ENCODE measurements around the gene MREG. TPM values are rescaled to one million over a fixed set of nuclear protein-coding genes. Genes with fewer than 3 reads are reported as not detected.

Gene MREG
- total and polyA plus RNA-seq, 12 donors: 3.1 to 14.4 (median 6.3) TPM

DNA sequence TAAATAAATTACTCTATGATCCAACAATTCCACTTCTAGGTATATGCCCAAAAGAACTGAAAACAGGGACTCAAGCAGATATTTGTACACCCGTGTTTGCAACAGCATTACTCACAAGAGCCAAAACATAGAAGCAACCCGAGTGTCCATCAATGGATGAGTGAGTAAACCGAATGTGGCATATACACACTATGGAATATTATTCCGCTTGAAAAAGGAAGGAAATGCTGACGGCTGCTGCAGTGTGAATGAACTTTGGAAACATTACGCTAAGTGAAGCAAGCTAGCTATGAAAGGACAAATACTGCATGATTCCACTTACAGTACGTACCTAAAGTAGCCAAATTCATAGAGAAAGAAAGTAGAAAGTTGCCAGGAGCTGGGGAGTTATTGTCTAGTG lies 32.2 kb downstream of the MREG start:
- no peak overlapping the region for H3K4me3 ChIP-seq
- H3K27me3 ChIP-seq: no peaks in the 10 kb centered on the region
- TF ChIP-seq POLR2A (IDR thresholded peaks at IDR 0.05): no peak
- TF ChIP-seq, protein P1, sequence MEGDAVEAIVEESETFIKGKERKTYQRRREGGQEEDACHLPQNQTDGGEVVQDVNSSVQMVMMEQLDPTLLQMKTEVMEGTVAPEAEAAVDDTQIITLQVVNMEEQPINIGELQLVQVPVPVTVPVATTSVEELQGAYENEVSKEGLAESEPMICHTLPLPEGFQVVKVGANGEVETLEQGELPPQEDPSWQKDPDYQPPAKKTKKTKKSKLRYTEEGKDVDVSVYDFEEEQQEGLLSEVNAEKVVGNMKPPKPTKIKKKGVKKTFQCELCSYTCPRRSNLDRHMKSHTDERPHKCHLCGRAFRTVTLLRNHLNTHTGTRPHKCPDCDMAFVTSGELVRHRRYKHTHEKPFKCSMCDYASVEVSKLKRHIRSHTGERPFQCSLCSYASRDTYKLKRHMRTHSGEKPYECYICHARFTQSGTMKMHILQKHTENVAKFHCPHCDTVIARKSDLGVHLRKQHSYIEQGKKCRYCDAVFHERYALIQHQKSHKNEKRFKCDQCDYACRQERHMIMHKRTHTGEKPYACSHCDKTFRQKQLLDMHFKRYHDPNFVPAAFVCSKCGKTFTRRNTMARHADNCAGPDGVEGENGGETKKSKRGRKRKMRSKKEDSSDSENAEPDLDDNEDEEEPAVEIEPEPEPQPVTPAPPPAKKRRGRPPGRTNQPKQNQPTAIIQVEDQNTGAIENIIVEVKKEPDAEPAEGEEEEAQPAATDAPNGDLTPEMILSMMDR (IDR thresholded peaks at IDR 0.05): no peak
- H3K36me3 ChIP-seq (replicated peaks in 1 of 2): no peaks in the 10 kb centered on the region
- no peaks in the 10 kb centered on the region for H3K9me3 ChIP-seq (replicated peaks in 1 of 3)
- peaks cover 0 to 5% of the 10 kb centered on the region in 2 donors for H3K4me1 ChIP-seq (replicated peaks in 1 of 2)
- WGBS, 4 donors: 85 to 94% (median 91%) methylated on average over 7 of the region's 7 CpGs
- intact Hi-C loops (cut with DNase I): no loop called here
- DNase-seq: no peak
- H3K27ac ChIP-seq: no peak overlapping the region

DNA sequence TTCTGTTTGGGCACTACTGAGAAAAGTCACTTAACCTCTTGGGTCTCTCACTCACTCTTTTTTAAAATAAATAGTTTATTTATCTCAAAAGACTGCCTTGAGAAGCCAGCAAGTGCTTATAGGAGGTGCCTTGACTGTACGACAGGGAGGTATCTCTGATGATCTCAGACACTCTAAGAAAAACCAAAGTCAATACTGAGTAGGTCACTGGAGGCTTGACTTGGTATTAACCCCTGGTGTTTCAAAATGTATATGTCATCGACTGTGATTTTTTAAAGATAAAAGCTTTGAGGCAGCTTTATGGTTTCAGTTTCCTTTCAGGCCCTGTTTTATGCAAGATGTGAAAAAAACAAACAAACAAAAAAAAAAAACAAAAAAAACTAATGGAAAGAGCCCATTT lies 33.7 kb downstream of the MREG start:
- no peaks in the 10 kb centered on the region for H3K27me3 ChIP-seq
- H3K4me1 ChIP-seq (replicated peaks in 1 of 2): peaks cover 0 to 5% of the 10 kb centered on the region in 2 donors
- TF ChIP-seq, protein P1 (IDR thresholded peaks at IDR 0.05): no peak
- no peak for TF ChIP-seq POLR2A (IDR thresholded peaks at IDR 0.05)
- no peak overlapping the region for H3K27ac ChIP-seq
- H3K4me3 ChIP-seq: no peak overlapping the region
- 61 to 70% (median 67%) methylated on average over 2 of the region's 2 CpGs for WGBS, 4 donors
- no peaks in the 10 kb centered on the region for H3K36me3 ChIP-seq (replicated peaks in 1 of 2)
- no peak for DNase-seq
- no peaks in the 10 kb centered on the region for H3K9me3 ChIP-seq (replicated peaks in 1 of 3)
- intact Hi-C loops (cut with DNase I): no loop called here

DNA sequence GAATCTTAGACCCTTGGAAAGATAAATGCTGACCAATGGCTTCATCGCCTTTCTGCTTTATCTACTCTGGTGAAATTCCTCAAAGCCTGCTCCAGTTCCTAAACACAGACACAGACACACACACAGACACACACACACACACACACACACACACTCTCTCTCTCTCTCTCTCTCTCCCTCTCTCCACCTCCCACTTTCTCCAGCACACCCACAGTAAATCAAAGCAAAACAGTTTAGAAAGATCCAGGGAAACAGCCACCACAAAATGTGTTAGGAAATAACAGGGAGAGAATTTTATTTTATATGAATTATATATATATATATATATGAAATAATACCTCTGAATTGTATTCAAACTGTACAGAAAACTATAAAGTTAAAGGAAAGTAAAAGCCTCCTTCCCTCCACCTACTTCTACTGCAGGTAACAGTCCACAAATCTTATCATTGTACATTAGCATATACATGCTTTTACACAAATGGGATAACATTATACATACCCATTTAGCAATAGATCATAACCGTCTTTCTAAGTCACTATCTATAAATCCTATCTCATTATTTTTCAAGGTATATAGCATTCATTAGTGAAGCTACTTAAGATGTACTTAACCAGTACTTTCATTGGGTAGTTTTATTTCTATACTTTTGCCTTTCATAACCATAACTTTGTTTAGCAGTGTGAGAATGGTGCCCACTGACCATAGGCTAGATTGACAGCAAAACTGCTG lies 38.5 kb downstream of the MREG start:
- no peaks in the 10 kb centered on the region for H3K9me3 ChIP-seq (replicated peaks in 1 of 3)
- no peak for DNase-seq
- H3K4me3 ChIP-seq: no peak overlapping the region
- no peaks in the 10 kb centered on the region for H3K36me3 ChIP-seq (replicated peaks in 1 of 2)
- intact Hi-C loops (cut with DNase I): no loop called here
- TF ChIP-seq, protein P1 (IDR thresholded peaks at IDR 0.05): no peak
- no peak for TF ChIP-seq POLR2A (IDR thresholded peaks at IDR 0.05)
- 90 to 96% (median 91%) methylated on average over 2 of the region's 2 CpGs for WGBS, 4 donors
- no peaks in the 10 kb centered on the region for H3K27me3 ChIP-seq
- no peak overlapping the region for H3K27ac ChIP-seq
- H3K4me1 ChIP-seq (replicated peaks in 1 of 2): peaks cover 0 to 8% of the 10 kb centered on the region in 2 donors

DNA sequence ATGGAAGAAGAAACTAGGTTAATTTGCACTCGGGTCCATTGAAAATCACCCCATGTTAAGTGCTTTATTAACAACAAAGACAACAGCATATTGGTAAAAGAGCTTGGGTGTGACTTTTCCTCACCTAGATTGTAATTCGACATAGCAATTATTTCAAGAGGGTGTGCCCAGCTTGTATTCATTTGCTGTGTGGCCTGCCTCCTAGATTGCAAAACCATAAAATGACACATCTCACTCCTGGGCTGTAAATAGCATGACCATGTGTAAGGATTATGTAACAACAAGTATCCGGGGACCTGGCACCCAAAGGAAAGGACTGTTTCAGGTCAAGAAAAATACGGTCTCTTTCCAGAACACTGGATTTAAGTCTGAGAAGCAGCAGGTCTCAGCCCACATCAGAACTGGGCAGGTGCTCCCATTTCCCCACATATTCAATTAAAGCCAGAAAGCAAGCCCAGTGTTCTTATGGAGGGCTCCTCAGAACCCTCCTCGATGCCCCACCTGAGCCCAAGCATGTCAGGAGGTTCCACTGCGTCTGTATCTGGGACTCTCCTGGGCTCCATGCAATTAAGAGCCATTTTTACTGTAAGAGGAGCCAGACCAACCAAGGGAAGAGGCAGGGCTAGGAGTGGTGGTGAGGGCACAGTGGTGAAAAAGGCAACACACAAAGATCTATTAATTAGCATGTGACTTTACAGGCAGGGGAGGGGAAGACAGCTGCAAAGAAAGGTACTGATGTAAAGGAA lies 39.2 kb downstream of the MREG start:
- TF ChIP-seq, protein P1 (IDR thresholded peaks at IDR 0.05): no peak
- TF ChIP-seq POLR2A (IDR thresholded peaks at IDR 0.05): no peak
- intact Hi-C loops (cut with DNase I): no loop called here
- Histone ChIP-seq H3K27ac (peak overlapping the region in 1 of 5 donors; percentile 52), H3K4me1 (replicated peaks in 1 of 2) (peaks cover 0 to 4% of the 10 kb centered on the region in 2 donors), H3K27me3 (no peaks in the 10 kb centered on the region), H3K4me3 (no peak overlapping the region), H3K9me3 (replicated peaks in 1 of 3) (no peaks in the 10 kb centered on the region), H3K36me3 (replicated peaks in 1 of 2) (no peaks in the 10 kb centered on the region)
- DNase-seq: peak in 2 of 7 donors; percentile 14 to 66
- WGBS, 4 donors: 52 to 63% (median 56%) methylated on average over 6 of the region's 6 CpGs
